ENCODE results near the gene ALPK3. TPM values are rescaled to one million over a fixed set of nuclear protein-coding genes. Genes with fewer than 3 reads are reported as not detected.

The ALPK3 gene
- total RNA-seq, 2 donors from 2014 or later, result 57.8 to 94.1 TPM

DNA sequence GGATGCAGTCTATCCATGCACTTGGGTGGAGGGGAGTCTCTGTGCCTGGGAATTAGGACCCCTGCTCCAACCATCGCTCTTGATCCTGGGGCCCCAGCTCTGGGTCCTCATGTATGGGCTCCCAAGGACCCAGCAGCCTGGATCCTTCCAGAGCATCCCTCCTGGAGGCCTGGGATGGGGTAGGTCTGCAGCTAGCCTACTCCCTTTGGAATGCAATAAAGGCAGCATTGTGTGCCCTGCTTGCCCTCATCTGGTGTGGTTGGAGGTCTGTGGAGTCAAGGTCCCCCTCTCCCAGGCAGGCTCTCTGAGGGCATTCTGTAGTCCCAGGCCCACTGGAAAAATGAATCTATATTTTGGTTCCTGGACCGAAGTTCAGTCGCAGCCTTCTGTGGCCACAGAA is 52.4 kb downstream of the ALPK3 start:
- H3K9ac ChIP-seq (ENCODE audit: extremely low read depth, low read length, poor library complexity, severe bottlenecking), result no peak overlapping the region
- H3K27ac ChIP-seq (ENCODE audit: low read depth, low read length), result no peak overlapping the region
- TF ChIP-seq, protein P1, sequence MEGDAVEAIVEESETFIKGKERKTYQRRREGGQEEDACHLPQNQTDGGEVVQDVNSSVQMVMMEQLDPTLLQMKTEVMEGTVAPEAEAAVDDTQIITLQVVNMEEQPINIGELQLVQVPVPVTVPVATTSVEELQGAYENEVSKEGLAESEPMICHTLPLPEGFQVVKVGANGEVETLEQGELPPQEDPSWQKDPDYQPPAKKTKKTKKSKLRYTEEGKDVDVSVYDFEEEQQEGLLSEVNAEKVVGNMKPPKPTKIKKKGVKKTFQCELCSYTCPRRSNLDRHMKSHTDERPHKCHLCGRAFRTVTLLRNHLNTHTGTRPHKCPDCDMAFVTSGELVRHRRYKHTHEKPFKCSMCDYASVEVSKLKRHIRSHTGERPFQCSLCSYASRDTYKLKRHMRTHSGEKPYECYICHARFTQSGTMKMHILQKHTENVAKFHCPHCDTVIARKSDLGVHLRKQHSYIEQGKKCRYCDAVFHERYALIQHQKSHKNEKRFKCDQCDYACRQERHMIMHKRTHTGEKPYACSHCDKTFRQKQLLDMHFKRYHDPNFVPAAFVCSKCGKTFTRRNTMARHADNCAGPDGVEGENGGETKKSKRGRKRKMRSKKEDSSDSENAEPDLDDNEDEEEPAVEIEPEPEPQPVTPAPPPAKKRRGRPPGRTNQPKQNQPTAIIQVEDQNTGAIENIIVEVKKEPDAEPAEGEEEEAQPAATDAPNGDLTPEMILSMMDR (conservative IDR thresholded peaks at IDR 0.05), result no peak
- WGBS, 2 experiments (ENCODE audit: insufficient coverage in 1 of 2, insufficient read length in 1 of 2), result 90 to 96% methylated on average over 3 of the region's 3 CpGs
- Mint-ChIP-seq H3K27me3 (ENCODE audit: insufficient read depth) (no peaks in the 10 kb centered on the region), H3K27ac (no peak overlapping the region), H3K4me1 (no peaks in the 10 kb centered on the region), H3K4me3 (no peak overlapping the region), H3K9me3 (no peaks in the 10 kb centered on the region), H3K36me3 (ENCODE audit: low read depth) (peaks cover 32% of the 10 kb centered on the region)
- peaks cover 55% of the 10 kb centered on the region for H3K36me3 ChIP-seq (ENCODE audit: control insufficient read depth, insufficient read depth, low read length)
- H3K27me3 ChIP-seq (ENCODE audit: control insufficient read depth, insufficient read depth, low read length, poor library complexity, severe bottlenecking), result no peaks in the 10 kb centered on the region
- H3K4me3 ChIP-seq (ENCODE audit: low read length), result no peak overlapping the region
- H3K4me1 ChIP-seq (ENCODE audit: control insufficient read depth, insufficient read depth, low read length), result no peaks in the 10 kb centered on the region
- no peak for DNase-seq
- no peaks in the 10 kb centered on the region for H3K9me3 ChIP-seq (ENCODE audit: control insufficient read depth, low read length)

DNA sequence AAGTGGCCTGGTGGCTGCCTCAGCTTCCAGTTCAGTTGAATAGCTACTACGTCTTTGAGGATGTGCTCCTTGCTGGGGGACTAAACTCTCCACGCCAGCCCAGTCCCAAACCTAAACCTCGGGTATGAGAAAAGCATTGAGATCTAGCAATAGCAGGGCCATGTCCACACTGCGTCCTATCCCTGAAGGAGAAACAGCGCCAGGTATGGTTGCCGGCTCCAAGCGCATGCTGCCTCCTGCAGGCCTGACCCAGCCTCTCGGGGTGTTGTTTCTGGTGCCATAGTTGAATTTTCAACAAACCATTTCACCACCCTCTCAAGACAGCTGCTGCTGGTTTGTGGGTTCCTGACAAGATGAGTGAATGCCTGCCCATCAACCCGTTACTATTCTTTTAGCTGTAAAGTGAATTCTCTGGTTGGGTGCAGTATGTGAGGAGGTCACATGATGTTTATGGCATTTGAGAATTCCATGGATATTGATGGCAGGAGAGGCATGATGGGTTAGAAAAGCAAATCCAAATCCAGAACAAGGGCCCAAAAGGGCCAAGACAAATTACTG is 54.4 kb downstream of the ALPK3 start:
- Histone ChIP-seq H3K9me3 (ENCODE audit: control insufficient read depth, low read length) (no peaks in the 10 kb centered on the region), H3K27ac (ENCODE audit: low read depth, low read length) (no peak overlapping the region), H3K36me3 (ENCODE audit: control insufficient read depth, insufficient read depth, low read length) (peaks cover 39% of the 10 kb centered on the region), H3K9ac (ENCODE audit: extremely low read depth, low read length, poor library complexity, severe bottlenecking) (no peak overlapping the region), H3K4me1 (ENCODE audit: control insufficient read depth, insufficient read depth, low read length) (no peaks in the 10 kb centered on the region), H3K27me3 (ENCODE audit: control insufficient read depth, insufficient read depth, low read length, poor library complexity, severe bottlenecking) (no peaks in the 10 kb centered on the region), H3K4me3 (ENCODE audit: low read length) (no peak overlapping the region)
- H3K4me1 Mint-ChIP-seq, result no peaks in the 10 kb centered on the region
- DNase-seq, result no peak
- TF ChIP-seq, protein P1 (conservative IDR thresholded peaks at IDR 0.05), result peak; percentile 59
- 94 to 95% methylated on average over 6 to 9 of the region's 9 CpGs for WGBS, 2 experiments (ENCODE audit: insufficient coverage in 1 of 2, insufficient read length in 1 of 2)
- peaks cover 2% of the 10 kb centered on the region for H3K27me3 Mint-ChIP-seq (ENCODE audit: insufficient read depth)
- no peak overlapping the region for H3K4me3 Mint-ChIP-seq
- no peaks in the 10 kb centered on the region for H3K9me3 Mint-ChIP-seq
- peaks cover 20% of the 10 kb centered on the region for H3K36me3 Mint-ChIP-seq (ENCODE audit: low read depth)
- peak overlapping the region; percentile 39 for H3K27ac Mint-ChIP-seq

DNA sequence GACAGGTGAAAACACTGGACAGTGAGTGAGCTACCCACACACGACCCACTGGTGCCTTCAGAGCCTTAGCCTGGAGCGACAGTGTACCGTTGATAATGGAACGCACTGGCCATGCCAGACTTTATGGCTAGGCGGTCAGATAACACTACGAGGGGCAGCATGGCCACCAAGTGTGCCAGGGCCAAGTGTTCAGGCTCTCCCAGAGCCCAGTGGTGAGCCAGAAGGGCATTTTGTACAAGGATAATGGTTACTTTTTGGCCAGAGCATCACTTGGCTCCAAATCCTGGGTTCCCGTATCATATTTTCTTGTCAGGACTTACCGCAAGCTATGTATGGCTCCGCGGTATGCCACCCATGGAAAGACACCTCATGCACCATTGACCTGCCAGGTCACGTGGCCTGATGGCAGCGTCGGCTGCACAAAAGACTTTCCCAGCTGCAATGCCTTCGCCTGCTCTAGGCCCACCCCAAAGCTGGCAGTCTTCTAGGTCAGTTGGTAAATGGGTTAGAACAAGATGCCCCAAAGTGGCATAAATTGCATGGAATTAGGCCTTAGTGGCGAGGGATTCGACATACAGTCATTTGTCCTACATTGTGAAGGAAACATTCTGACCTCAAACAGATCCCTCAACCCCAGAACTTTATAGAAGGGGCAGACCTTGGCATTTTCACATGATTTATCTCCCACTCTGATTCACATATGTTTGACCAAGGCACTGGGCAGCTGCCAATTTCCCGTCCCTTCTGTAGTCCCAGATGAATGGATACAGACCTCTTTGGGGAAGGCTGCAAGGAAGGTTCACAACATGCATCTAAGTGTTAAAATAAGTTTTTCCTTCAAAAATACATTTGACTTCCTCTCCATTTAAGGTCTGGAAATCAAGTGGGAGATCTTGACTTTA is 55.1 kb downstream of the ALPK3 start:
- 93 to 94% methylated on average over 15 to 17 of the region's 17 CpGs for WGBS, 2 experiments (ENCODE audit: insufficient coverage in 1 of 2, insufficient read length in 1 of 2)
- no peak overlapping the region for H3K9ac ChIP-seq (ENCODE audit: extremely low read depth, low read length, poor library complexity, severe bottlenecking)
- TF ChIP-seq, protein P1 (conservative IDR thresholded peaks at IDR 0.05), result no peak
- Mint-ChIP-seq H3K4me3 (no peak overlapping the region), H3K27ac (no peak overlapping the region), H3K27me3 (ENCODE audit: insufficient read depth) (peaks cover 2% of the 10 kb centered on the region), H3K36me3 (ENCODE audit: low read depth) (peaks cover 14% of the 10 kb centered on the region), H3K4me1 (no peaks in the 10 kb centered on the region), H3K9me3 (no peaks in the 10 kb centered on the region)
- H3K27ac ChIP-seq (ENCODE audit: low read depth, low read length), result no peak overlapping the region
- no peaks in the 10 kb centered on the region for H3K4me1 ChIP-seq (ENCODE audit: control insufficient read depth, insufficient read depth, low read length)
- H3K4me3 ChIP-seq (ENCODE audit: low read length), result no peak overlapping the region
- peak; percentile 34 for DNase-seq
- H3K27me3 ChIP-seq (ENCODE audit: control insufficient read depth, insufficient read depth, low read length, poor library complexity, severe bottlenecking), result no peaks in the 10 kb centered on the region
- H3K36me3 ChIP-seq (ENCODE audit: control insufficient read depth, insufficient read depth, low read length), result peaks cover 31% of the 10 kb centered on the region
- H3K9me3 ChIP-seq (ENCODE audit: control insufficient read depth, low read length), result no peaks in the 10 kb centered on the region

All from endodermal cell (in vitro differentiated cells).